ENCODE data around the gene SERPINA1.

DNA sequence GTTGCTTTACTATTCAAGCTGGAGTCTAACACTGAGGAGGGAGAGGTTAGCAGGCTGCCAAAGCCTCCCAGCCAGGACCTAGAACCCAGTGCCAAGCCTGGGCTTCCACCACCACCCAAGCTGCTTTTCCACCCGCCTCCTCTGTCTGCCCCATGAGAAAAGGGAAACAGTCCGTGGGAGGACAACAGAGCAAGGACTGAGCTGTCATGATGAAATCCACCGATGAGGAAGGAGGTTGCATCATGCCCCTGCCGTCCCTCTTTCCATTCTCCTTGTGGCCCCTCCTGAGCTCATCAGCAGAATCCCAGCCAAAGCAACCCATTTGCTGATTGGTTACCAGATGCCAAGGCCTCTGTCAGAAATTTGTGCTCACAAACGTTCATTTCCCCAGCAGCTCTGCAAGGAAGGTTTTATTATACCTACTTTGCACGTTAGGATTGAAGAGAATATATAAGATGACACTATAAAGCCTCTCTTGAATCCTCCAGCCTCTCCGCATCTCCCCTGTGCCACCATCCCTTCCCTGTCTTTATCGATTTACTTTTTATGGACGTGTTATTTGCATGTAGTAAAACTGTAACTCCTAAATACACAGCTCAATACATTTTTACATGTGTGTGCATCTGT is 6.3 kb upstream of the SERPINA1 start:
- TF ChIP-seq EZH2phosphoT487 (IDR thresholded peaks at IDR 0.05; ENCODE audit: insufficient read depth, low read depth) (no peak), EZH2 (IDR thresholded peaks at IDR 0.05; ENCODE audit: insufficient read depth, poor library complexity, severe bottlenecking) (no peak)
